ENCODE measurements around the gene RAB44. TPM values are rescaled to one million over a fixed set of nuclear protein-coding genes. Genes with fewer than 3 reads are reported as not detected.

RAB44 gene
- total RNA-seq, 2 donors from 2014 or later, result 0.14 to 0.45 TPM

- no peak for TF ChIP-seq POLR2AphosphoS5 (IDR thresholded peaks at IDR 0.05)
- TF ChIP-seq CTCF (IDR thresholded peaks at IDR 0.05), result no peak
- TF ChIP-seq POLR2A (IDR thresholded peaks at IDR 0.05), result no peak
- no peak overlapping the region for H3K4me3 ChIP-seq
- WGBS, result 54% methylated on average over 1 of the region's 1 CpG
- no peak for DNase-seq (ENCODE audit: low spot score)
- no peaks in the 10 kb centered on the region for H3K4me1 ChIP-seq (replicated peaks)
- H3K27me3 ChIP-seq (replicated peaks; ENCODE audit: insufficient read depth), result no peaks in the 10 kb centered on the region
- H3K36me3 ChIP-seq, result no peaks in the 10 kb centered on the region
- intact Hi-C loops (cut with DNase I), result no loop called here
- no peaks in the 10 kb centered on the region for H3K9me3 ChIP-seq
- no peak overlapping the region for H3K27ac ChIP-seq
Observed at GRCh38 chr6:36657942-36658544, 39.6 kb upstream of the RAB44 start.

GRCh38 chr6:36659271-36659670, 38.4 kb upstream of the RAB44 start:
- Histone ChIP-seq H3K4me1 (replicated peaks) (no peaks in the 10 kb centered on the region), H3K27me3 (replicated peaks; ENCODE audit: insufficient read depth) (no peaks in the 10 kb centered on the region), H3K4me3 (no peak overlapping the region), H3K27ac (no peak overlapping the region), H3K36me3 (no peaks in the 10 kb centered on the region), H3K9me3 (no peaks in the 10 kb centered on the region)
- WGBS, result 15% methylated on average over 1 of the region's 1 CpG
- intact Hi-C loops (cut with DNase I), result no loop called here
- no peak for DNase-seq (ENCODE audit: low spot score)
- TF ChIP-seq POLR2A (IDR thresholded peaks at IDR 0.05) (no peak), POLR2AphosphoS5 (IDR thresholded peaks at IDR 0.05) (no peak), CTCF (IDR thresholded peaks at IDR 0.05) (no peak)

GRCh38 chr6:36660771-36661471, 36.7 kb upstream of the RAB44 start:
- intact Hi-C loops (cut with DNase I), result no loop called here
- Histone ChIP-seq H3K36me3 (no peaks in the 10 kb centered on the region), H3K27ac (no peak overlapping the region), H3K27me3 (replicated peaks; ENCODE audit: insufficient read depth) (no peaks in the 10 kb centered on the region), H3K9me3 (no peaks in the 10 kb centered on the region), H3K4me3 (no peak overlapping the region), H3K4me1 (replicated peaks) (no peaks in the 10 kb centered on the region)
- no peak for DNase-seq (ENCODE audit: low spot score)
- no peak for TF ChIP-seq CTCF (IDR thresholded peaks at IDR 0.05)
- no peak for TF ChIP-seq POLR2AphosphoS5 (IDR thresholded peaks at IDR 0.05)
- no peak for TF ChIP-seq POLR2A (IDR thresholded peaks at IDR 0.05)
- WGBS, result 38% methylated on average over 31 of the region's 44 CpGs

GRCh38 chr6:36662380-36662779, 35.2 kb upstream of the RAB44 start:
- WGBS, result 64% methylated on average over 5 of the region's 5 CpGs
- no peaks in the 10 kb centered on the region for H3K4me1 ChIP-seq (replicated peaks)
- no peaks in the 10 kb centered on the region for H3K36me3 ChIP-seq
- TF ChIP-seq CTCF (IDR thresholded peaks at IDR 0.05), result no peak
- TF ChIP-seq POLR2A (IDR thresholded peaks at IDR 0.05), result no peak
- TF ChIP-seq POLR2AphosphoS5 (IDR thresholded peaks at IDR 0.05), result no peak
- no peak overlapping the region for H3K4me3 ChIP-seq
- no peaks in the 10 kb centered on the region for H3K9me3 ChIP-seq
- DNase-seq (ENCODE audit: low spot score), result no peak
- intact Hi-C loops (cut with DNase I), result no loop called here
- H3K27me3 ChIP-seq (replicated peaks; ENCODE audit: insufficient read depth), result no peaks in the 10 kb centered on the region
- no peak overlapping the region for H3K27ac ChIP-seq

- no peak for TF ChIP-seq POLR2A (IDR thresholded peaks at IDR 0.05)
- no peak for TF ChIP-seq CTCF (IDR thresholded peaks at IDR 0.05)
- no peak for TF ChIP-seq POLR2AphosphoS5 (IDR thresholded peaks at IDR 0.05)
- Histone ChIP-seq H3K4me3 (no peak overlapping the region), H3K27ac (no peak overlapping the region), H3K36me3 (no peaks in the 10 kb centered on the region), H3K9me3 (no peaks in the 10 kb centered on the region), H3K4me1 (replicated peaks) (no peaks in the 10 kb centered on the region), H3K27me3 (replicated peaks; ENCODE audit: insufficient read depth) (no peaks in the 10 kb centered on the region)
- intact Hi-C loops (cut with DNase I), result no loop called here
- peak; percentile 36 for DNase-seq (ENCODE audit: low spot score)
- WGBS, result 51% methylated on average over 6 of the region's 6 CpGs
Observed at GRCh38 chr6:36662827-36663256, 34.8 kb upstream of the RAB44 start.

Data from prostate gland (tissue), 2 donors.